Measurements from ENCODE around the gene UACA. TPM values are rescaled to one million over a fixed set of nuclear protein-coding genes. Genes with fewer than 3 reads are reported as not detected.
A peak's percentile ranks its signal among the peaks of the same experiment; 100 is the strongest.

The UACA gene
- total RNA-seq, 2 donors from 2014 or later: 18.4 to 30.1 TPM

DNA sequence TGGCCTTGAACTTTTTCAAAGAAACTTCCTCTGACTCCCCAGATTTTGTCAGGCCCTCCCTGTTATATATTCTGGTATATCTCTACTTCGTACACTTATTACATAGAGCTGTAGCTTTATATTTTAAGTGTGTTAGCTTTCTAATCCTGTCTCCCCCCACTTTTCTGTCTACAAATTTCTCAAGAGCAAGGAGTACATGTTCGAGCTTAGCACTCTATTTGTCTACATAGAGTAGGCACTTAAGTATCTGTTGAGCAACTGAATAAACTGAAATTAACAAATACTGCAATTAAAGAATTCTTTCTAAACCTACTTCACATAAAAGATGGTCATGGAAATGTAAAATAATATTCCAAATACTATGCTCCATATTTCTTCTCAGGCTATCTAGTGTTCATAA, 39.4 kb downstream of the UACA start:
- Histone ChIP-seq H3K4me1 (peaks cover 0 to 17% of the 10 kb centered on the region in 2 donors), H3K27ac (no peak overlapping the region)

DNA sequence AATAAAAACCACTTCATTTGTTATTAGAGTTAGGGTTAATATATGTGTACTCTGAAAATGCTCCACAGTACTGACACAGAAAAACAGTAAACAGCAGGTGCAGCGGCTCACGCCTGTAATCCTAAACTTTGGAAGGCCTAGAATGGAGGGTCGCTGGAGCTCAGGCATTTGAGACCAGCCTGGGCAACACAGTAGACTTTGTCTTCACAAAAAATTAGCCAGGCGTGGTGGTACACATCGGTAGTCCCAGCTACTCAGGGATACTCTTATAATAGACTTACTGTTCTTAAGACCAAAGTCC, 40.3 kb downstream of the UACA start:
- peaks cover 0 to 17% of the 10 kb centered on the region in 2 donors for H3K4me1 ChIP-seq
- H3K4me3 ChIP-seq: no peak overlapping the region
- no peaks in the 10 kb centered on the region for H3K36me3 ChIP-seq
- H3K27me3 ChIP-seq: no peaks in the 10 kb centered on the region
- no peak for DNase-seq (ENCODE audit: low spot score)
- TF ChIP-seq, protein P1, sequence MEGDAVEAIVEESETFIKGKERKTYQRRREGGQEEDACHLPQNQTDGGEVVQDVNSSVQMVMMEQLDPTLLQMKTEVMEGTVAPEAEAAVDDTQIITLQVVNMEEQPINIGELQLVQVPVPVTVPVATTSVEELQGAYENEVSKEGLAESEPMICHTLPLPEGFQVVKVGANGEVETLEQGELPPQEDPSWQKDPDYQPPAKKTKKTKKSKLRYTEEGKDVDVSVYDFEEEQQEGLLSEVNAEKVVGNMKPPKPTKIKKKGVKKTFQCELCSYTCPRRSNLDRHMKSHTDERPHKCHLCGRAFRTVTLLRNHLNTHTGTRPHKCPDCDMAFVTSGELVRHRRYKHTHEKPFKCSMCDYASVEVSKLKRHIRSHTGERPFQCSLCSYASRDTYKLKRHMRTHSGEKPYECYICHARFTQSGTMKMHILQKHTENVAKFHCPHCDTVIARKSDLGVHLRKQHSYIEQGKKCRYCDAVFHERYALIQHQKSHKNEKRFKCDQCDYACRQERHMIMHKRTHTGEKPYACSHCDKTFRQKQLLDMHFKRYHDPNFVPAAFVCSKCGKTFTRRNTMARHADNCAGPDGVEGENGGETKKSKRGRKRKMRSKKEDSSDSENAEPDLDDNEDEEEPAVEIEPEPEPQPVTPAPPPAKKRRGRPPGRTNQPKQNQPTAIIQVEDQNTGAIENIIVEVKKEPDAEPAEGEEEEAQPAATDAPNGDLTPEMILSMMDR (IDR thresholded peaks at IDR 0.05): no peak
- H3K9me3 ChIP-seq: no peaks in the 10 kb centered on the region
- H3K27ac ChIP-seq: no peak overlapping the region

More for the DNA sequence above, 39.4 kb downstream of the UACA start:
- H3K36me3 ChIP-seq: no peaks in the 10 kb centered on the region
- no peak overlapping the region for H3K4me3 ChIP-seq
- no peaks in the 10 kb centered on the region for H3K27me3 ChIP-seq
- TF ChIP-seq, protein P1 (IDR thresholded peaks at IDR 0.05): no peak
- no peak for DNase-seq (ENCODE audit: low spot score)
- no peaks in the 10 kb centered on the region for H3K9me3 ChIP-seq

DNA sequence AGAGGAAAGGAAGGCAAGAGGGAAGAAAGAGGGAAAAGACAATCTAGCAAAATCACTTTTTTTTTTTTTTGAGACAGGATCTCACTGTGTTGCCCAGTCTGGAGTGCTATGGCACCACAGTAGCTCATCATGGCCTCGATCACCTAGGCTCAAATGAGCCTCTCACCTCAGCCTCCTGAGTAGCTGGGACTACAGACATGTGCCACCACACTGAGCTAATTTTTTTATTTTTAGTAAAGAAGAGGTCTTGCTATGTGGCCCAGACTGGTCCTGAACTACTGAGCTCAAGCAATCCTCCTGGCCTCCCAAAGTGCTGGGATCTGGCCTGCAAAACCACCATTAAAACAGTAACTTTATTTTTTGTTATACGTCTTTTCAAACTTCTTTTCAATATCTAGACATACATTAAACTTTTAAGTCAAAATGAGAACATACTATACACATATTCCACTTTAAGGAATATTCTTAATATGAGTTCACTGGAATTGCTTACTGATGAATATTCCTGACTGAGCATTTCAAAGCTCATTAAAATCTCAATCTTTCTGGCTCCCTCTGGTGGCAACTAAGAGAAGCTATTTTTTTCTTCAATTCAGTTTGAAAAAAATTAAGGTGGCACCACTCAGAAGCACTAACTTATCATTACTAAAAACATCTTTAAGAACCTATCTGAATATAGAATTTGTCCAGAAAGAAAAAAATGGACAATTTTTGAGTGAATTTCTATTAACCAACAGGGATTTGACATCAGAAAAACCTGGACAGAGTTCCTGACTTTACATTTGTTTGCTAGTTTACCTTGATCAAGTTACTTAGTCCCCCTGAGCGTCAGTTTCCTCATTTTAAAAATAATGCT, 40.9 kb downstream of the UACA start:
- Histone ChIP-seq H3K36me3 (no peaks in the 10 kb centered on the region), H3K27ac (no peak overlapping the region), H3K9me3 (no peaks in the 10 kb centered on the region), H3K27me3 (no peaks in the 10 kb centered on the region), H3K4me3 (no peak overlapping the region), H3K4me1 (peaks cover 0 to 18% of the 10 kb centered on the region in 2 donors)
- DNase-seq (ENCODE audit: low spot score): no peak
- TF ChIP-seq, protein P1 (IDR thresholded peaks at IDR 0.05): peak; percentile 66 to 81

DNA sequence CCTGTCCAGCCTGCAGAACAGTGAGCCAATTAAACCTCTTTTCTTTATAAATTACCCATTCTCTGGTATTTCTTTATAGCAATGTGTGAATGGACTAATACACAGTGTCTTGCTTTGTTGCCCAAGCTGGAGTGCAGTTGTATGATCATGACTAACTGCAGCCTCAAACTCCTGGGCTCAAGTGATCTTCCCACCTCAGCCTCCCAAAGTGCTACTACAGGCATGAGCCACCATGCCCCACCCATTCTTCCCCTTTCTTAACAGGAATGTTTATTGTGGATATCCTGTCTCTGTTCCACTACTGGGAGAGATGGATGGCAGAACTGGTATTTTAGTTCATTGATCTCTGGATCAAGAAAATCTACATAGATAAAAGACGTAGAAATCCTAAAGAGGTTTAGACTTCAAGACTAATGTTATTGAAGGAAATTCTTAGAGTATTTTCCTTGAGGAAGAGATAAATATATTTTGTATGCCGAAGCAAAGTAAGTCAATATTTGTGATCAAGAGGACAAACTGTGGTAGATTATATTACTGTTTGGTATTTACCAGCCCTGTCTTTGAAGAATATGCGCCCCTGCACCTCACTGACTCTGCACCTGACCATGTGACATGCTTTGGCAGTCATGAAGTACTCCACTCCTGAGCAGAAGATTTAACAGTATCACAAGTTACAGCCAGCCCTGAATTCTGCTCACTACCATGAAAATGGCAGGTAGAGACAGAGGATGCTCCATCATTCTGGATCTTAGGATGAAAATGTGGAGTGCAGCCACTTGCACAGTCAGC, 42.9 kb downstream of the UACA start:
- TF ChIP-seq, protein P1 (IDR thresholded peaks at IDR 0.05): no peak
- Histone ChIP-seq H3K27ac (peak overlapping the region in 1 of 2 donors; percentile 22), H3K9me3 (no peaks in the 10 kb centered on the region), H3K4me3 (no peak overlapping the region), H3K36me3 (no peaks in the 10 kb centered on the region), H3K4me1 (peaks cover 0 to 35% of the 10 kb centered on the region in 2 donors), H3K27me3 (no peaks in the 10 kb centered on the region)
- DNase-seq (ENCODE audit: low spot score): no peak

DNA sequence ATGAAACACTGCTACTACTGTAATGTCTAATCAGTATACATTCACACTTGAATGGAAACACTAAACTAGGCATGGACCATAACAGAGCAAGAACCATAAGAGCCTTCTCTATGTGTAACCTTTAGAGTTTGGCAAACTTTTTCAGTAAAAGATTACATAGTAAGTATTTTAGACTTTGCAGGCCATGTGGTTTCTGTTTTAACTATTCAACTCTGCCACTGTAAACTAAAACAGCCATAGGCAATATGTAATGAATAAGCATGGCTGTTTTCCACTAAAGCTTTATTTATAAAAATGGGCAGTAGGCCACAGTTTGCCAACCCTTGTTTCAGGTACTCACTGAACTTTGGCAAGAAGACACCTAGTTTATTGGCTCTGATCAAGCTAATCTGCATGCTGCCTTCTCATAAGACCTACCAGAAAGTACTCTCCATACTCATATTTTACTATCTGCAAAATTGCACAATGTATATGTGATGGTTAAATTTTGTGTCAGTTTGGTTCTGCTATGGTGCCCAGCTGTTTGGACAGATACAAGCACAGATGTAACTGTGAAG, 46.0 kb downstream of the UACA start:
- Histone ChIP-seq H3K27ac (no peak overlapping the region), H3K4me3 (no peak overlapping the region), H3K36me3 (no peaks in the 10 kb centered on the region), H3K27me3 (no peaks in the 10 kb centered on the region), H3K4me1 (peaks cover 0 to 57% of the 10 kb centered on the region in 2 donors), H3K9me3 (no peaks in the 10 kb centered on the region)
- DNase-seq (ENCODE audit: low spot score): no peak
- TF ChIP-seq, protein P1 (IDR thresholded peaks at IDR 0.05): no peak
